Measurements from ENCODE around the gene CDC42BPB. TPM values are rescaled to one million over a fixed set of nuclear protein-coding genes. Genes with fewer than 3 reads are reported as not detected.
A peak's percentile ranks its signal among the peaks of the same experiment; 100 is the strongest.

The CDC42BPB gene
- total and polyA plus RNA-seq, 2 of the 13 experiments (the other 11 are each of a cell fraction or from before 2014, with no cell fraction given) = 19.7 to 32.3 TPM

- FAIRE-seq (peak; percentile 97), DNase-seq (ENCODE audit: low spot score) (peak; percentile 97), ATAC-seq (peak; percentile 64)
- H3K4me2 ChIP-seq (ENCODE audit: low read depth, low read length) = peak overlapping the region; percentile 99
- peak overlapping the region; percentile 99 for H3K27ac ChIP-seq (ENCODE audit: extremely low read length, insufficient read depth, low read length)
- H2AFZ ChIP-seq (ENCODE audit: low read length) = no peak overlapping the region
- BruUV-seq (replicated peaks) = no TSS peak
- peak overlapping the region; percentile 63 to 73 (median 65) for H3K4me3 ChIP-seq (replicated peaks in 1 of 3; ENCODE audit: insufficient read depth in 1 of 3, low read depth in 2 of 3, low read length in 3 of 3)
- no peaks in the 10 kb centered on the region for H3K36me3 ChIP-seq (replicated peaks in 1 of 2; ENCODE audit: control insufficient read depth in 1 of 2, insufficient read depth in 2 of 2, low read length in 2 of 2)
- no peaks in the 10 kb centered on the region for H3K9me3 ChIP-seq (ENCODE audit: low read length)
- in situ Hi-C loops (cut with HindIII; ENCODE audit: extremely low pct_ligation_motif_present, low pct_unique_long_range_greater_than_20kb) (no loop called here), intact Hi-C loops (cut with micrococcal nuclease; ENCODE audit: unreplicated experiment) (no loop called here)
- 0% methylated on average over 2 of the region's 12 CpGs for WGBS (ENCODE audit: low lambda C conversion rate)
- CTCF ChIA-PET (ENCODE audit: low intra/inter-chr PET ratio, low total read pairs) = no interaction called here
- no peaks in the 10 kb centered on the region; a peak in 1 of 5 replicates for H3K27me3 ChIP-seq (ENCODE audit: control insufficient read depth in 1 of 2, insufficient read depth in 2 of 2, low read length in 2 of 2)
- peaks cover 78% of the 10 kb centered on the region for H3K4me1 ChIP-seq (ENCODE audit: insufficient read depth, low read length)
- peaks cover 29% of the 10 kb centered on the region for H3K79me2 ChIP-seq (ENCODE audit: insufficient read depth, low read length)
- POLR2A ChIA-PET = interaction anchor here (0.6 to 3.9 kb wide), 13 partner anchors 9 to 244 kb away, joined by 3 to 55 read pairs (median 5); partner anchors contain the start of genes EIF5 and LBHD2
- peaks cover 8% of the 10 kb centered on the region; the same call in 1 of the 2 replicates for H4K20me1 ChIP-seq (ENCODE audit: insufficient read depth, low read length)
- peak overlapping the region; percentile 87 for H3K9ac ChIP-seq (ENCODE audit: insufficient read depth, low read depth, low read length)
- TF ChIP-seq ZSCAN22 (CRISPR knock-in tag; IDR thresholded peaks at IDR 0.05) (0 out of 2 replicates have a peak, but pooled peaks have one; percentile 10), ARID5B (CRISPR knock-in tag; IDR thresholded peaks at IDR 0.05) (peak; percentile 75), ZNF256 (CRISPR knock-in tag; conservative IDR thresholded peaks at IDR 0.05) (0 out of 2 replicates have a peak, but pooled peaks have one; percentile 55), AHDC1 (CRISPR knock-in tag; IDR thresholded peaks at IDR 0.05; ENCODE audit: borderline replicate concordance) (peak; percentile 60; the same call in 1 of the 2 replicates), ZNF562 (CRISPR knock-in tag; IDR thresholded peaks at IDR 0.05; ENCODE audit: borderline replicate concordance) (no peak), ZNF496 (CRISPR knock-in tag; IDR thresholded peaks at IDR 0.05; ENCODE audit: insufficient replicate concordance) (no peak), CBFB (CRISPR knock-in tag; IDR thresholded peaks at IDR 0.05) (peak; percentile 75), ZHX1 (CRISPR knock-in tag; IDR thresholded peaks at IDR 0.05; ENCODE audit: low read depth) (no peak; the same call in 1 of the 2 replicates)
These were observed 41.9 kb upstream of the CDC42BPB start for GRCh38 chr14:103099081-103099732.
